Small intestine (tissue), 7 donors: ENCODE measurements around the gene APOL4. TPM values are rescaled to one million over a fixed set of nuclear protein-coding genes. Genes with fewer than 3 reads are reported as not detected.

Source experiments
- DNase-seq, 2 donors: peaks; one replicate each; pipeline versions ENCODE4 v3.0.0 to v3.0.0-alpha.2; 2013
- FAIRE-seq: peaks from 2 replicates; lab custom pipeline; 2012; peaks lifted over from hg19 to GRCh38; lab: Jason Lieb, UNC
- H3K27ac ChIP-seq, 3 donors: one replicate each; pipeline ENCODE4 v1.5.1; 2013; ENCODE audit warnings: low read length in 2 of 3, mild to moderate bottlenecking in 2 of 3, control low read depth in 1 of 3, inconsistent platforms in 1 of 3, low read depth in 1 of 3, moderate library complexity in 1 of 3
- H3K27me3 ChIP-seq, 3 donors: one replicate each; pipeline ENCODE4 v1.6.1; 2013; ENCODE audit warnings: low read length in 3 of 3, inconsistent platforms in 1 of 3; ENCODE audit not compliant: control insufficient read depth in 3 of 3, insufficient read depth in 3 of 3
- H3K36me3 ChIP-seq, 3 donors: one replicate each; pipeline ENCODE4 v1.6.1; 2013; ENCODE audit warnings: low read length in 3 of 3, inconsistent platforms in 1 of 3, low read depth in 1 of 3, mild to moderate bottlenecking in 1 of 3, moderate library complexity in 1 of 3; ENCODE audit not compliant: control insufficient read depth in 3 of 3, insufficient read depth in 2 of 3
- H3K4me1 ChIP-seq, 3 donors: one replicate each; pipeline ENCODE4 v1.6.1; 2013; ENCODE audit warnings: low read length in 2 of 3, inconsistent platforms in 1 of 3, low read depth in 1 of 3, mild to moderate bottlenecking in 1 of 3, moderate library complexity in 1 of 3; ENCODE audit not compliant: control insufficient read depth in 3 of 3, insufficient read depth in 2 of 3
- H3K4me3 ChIP-seq, 3 donors: one replicate each; pipeline ENCODE4 v1.5.1; 2013; ENCODE audit warnings: low read length in 3 of 3, control low read depth in 1 of 3, inconsistent platforms in 1 of 3, low read depth in 1 of 3, mild to moderate bottlenecking in 1 of 3, moderate library complexity in 1 of 3
- H3K9me3 ChIP-seq, 2 donors: one replicate each; pipeline ENCODE4 v1.6.1; 2013; ENCODE audit warnings: low read depth in 1 of 2, low read length in 1 of 2; ENCODE audit not compliant: control insufficient read depth in 2 of 2, insufficient read depth in 1 of 2
- WGBS, 3 donors: extraction: QIAGEN DNeasy Blood & Tissue Kit; methylation state at CpG; one replicate each; pipeline ENCODE4 v1.1.7; 2013; 5-methylcytosine and 5-hydroxymethylcytosine counted together
- polyA plus RNA-seq, 4 donors: library from polyadenylated mRNA; stranded (reverse) in 3 of 4; unstranded in 1 of 4; fragments of 200-250 nt in 3 of 4; fragments of 120-200 nt in 1 of 4; gene quantifications; one replicate each; pipeline versions ENCODE4 v1.2.1 to v1.2.3, GENCODE V29; 2013
- donor health status: healthy with polysubstance abuse.
- donor health status: control.
- donor health status: control.
- donor health status: Bipolar disorder and iron deficiency.
- donor health status: healthy.

The APOL4 gene
- polyA plus RNA-seq, 4 donors = 6.6 to 12.8 (median 9.6) TPM

DNA sequence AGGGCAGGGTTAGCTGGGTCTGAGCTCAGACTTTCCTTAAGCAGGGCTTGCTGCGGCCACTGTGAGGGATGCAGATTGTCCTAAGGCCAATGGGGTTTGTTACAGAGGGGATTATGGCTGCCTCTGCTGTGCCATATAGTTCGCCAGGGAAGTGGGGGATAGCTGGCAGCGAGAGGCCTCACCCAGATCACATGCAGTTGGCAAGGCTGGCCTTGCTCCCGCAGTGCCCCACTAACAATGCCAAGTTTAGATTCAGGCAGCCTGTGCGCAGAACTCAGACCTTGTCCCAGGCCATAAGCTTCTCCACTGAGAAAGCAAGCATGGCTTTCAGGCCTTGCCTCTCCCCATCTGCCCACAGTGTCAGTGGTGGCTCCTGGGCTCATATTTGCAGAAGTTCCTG, 42.4 kb upstream of the APOL4 start:
- Histone ChIP-seq H3K9me3 (peaks cover 0 to 10% of the 10 kb centered on the region in 2 donors), H3K27ac (peak overlapping the region in 1 of 3 donors; percentile 19)

DNA sequence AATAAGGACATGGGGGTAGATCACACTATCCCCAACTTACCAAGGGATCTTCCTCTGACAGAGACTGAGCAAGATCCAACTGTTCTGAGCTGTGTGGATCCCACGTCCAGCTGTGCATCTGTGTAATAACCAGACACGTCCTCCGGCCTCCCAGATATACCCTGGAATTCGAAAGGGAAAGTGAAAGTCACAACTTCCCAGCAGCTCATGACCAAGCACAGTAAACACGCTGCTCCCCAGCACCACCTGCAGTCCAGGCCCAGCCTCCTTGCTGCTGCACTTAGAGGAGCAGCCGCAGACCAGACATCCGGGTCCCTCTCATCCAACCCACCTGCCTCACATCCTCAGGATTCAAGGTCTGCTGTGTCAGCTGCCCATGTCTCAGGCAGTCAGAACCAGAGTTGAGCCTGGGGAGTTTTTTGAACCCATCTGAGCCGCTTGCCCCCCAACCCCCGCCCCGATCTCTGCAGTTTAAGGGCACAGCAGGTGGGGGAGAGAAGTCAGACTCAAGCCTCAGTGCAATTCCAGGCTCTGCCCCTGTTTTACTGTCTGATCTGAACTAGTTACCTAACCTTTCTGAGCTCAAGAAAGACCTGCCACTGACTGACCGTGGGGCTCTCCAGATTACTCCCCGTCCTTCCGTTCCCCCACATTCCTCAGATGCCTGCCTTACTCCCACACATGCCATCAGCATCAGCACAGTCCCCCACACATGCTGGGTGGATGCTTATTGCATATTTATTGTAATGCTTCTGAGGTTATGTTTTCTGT, 38.0 kb upstream of the APOL4 start, which contains the start of gene APOL2:
APOL2 (minus strand) TSS at position 127 of the 771 bp plus-strand sequence. CDS start 6,365 bp downstream, outside the sequence.
- H3K4me3 ChIP-seq = peak within 1 kb of the TSS; percentile 46 to 81 (median 58)
- peaks cover 0 to 11% (median 0%) of the 10 kb centered on the region in 3 donors for H3K36me3 ChIP-seq
- FAIRE-seq (no peak), DNase-seq (peak; percentile 95 to 97)
- no peaks in the 10 kb centered on the region for H3K27me3 ChIP-seq
- H3K4me1 ChIP-seq = peaks cover 8 to 29% (median 17%) of the 10 kb centered on the region in 3 donors
- WGBS, 3 donors = 12 to 18% (median 17%) methylated on average over 13 of the region's 13 CpGs
- H3K9me3 ChIP-seq = peaks cover 0 to 4% of the 10 kb centered on the region in 2 donors
- H3K27ac ChIP-seq = peak within 1 kb of the TSS; percentile 91 to 97 (median 96)

More for the DNA sequence above, 42.4 kb upstream of the APOL4 start:
- Histone ChIP-seq H3K4me1 (peaks cover 0 to 5% (median 0%) of the 10 kb centered on the region in 3 donors), H3K4me3 (no peak overlapping the region), H3K27me3 (no peaks in the 10 kb centered on the region), H3K36me3 (no peaks in the 10 kb centered on the region)
- no peak for FAIRE-seq
- DNase-seq = no peak
- 79 to 90% (median 89%) methylated on average over 5 of the region's 5 CpGs for WGBS, 3 donors

DNA sequence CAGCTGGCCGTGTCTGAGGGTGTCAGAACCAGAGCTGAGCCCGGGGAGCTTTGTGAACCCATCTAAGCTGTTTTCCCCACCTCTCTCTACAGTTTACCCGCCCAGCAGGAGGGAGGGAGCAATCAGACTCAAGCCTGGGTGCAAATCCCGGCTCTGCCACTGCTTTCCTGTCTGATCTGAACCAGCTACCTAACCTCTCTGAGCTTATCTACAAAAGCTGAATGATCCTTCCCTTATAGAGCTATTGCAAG, 37.5 kb upstream of the APOL4 start:
- Histone ChIP-seq H3K4me1 (peaks cover 8 to 29% (median 18%) of the 10 kb centered on the region in 3 donors), H3K9me3 (peaks cover 0 to 4% of the 10 kb centered on the region in 2 donors), H3K27me3 (no peaks in the 10 kb centered on the region), H3K4me3 (peak overlapping the region; percentile 46 to 81 (median 58)), H3K27ac (peak overlapping the region; percentile 91 to 97 (median 96)), H3K36me3 (peaks cover 0 to 11% (median 0%) of the 10 kb centered on the region in 3 donors)
- no peak for FAIRE-seq
- WGBS, 3 donors = 0% methylated on average over 4 of the region's 4 CpGs
- no peak for DNase-seq

DNA sequence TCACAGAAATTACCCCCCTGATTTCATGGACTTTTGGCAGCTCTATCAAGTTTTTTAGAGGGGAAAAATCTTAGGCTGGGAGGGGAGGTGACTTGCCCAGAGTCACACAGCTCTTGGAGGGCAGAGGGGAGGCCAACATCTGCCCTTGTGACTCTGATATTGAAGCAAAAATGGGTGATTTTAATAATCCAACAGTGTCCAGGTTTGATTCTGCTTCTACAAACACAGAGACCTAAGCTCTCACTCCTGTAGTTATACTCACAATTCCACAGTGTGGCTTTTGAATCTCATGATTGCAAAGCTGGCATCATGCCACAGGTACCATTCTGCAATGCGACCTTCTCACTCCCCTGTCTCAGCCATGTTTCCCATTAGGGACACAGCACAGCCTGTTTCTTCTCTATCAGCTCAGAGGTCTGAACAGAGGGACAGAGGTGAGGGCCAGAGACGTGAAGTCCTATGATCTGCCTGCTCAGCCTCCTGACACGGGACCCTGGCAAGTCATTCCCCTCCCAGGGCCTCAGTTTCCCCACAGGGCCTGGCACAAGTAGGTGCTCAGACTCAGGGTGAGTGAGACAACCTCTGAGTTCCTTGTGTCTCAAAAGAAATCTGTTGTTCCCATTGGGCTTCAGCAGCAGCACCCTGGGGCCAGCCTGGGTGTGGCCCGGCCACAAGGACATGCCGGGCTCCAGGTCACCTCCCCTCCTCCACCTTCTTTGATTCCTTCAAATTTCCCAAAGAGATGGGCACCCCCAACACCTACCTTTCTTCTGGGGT, 37.0 kb upstream of the APOL4 start:
- H3K27me3 ChIP-seq = no peaks in the 10 kb centered on the region
- H3K27ac ChIP-seq = peak overlapping the region; percentile 91 to 97 (median 96)
- H3K9me3 ChIP-seq = peaks cover 0 to 4% of the 10 kb centered on the region in 2 donors
- peak overlapping the region; percentile 46 to 81 (median 58) for H3K4me3 ChIP-seq
- FAIRE-seq (no peak), DNase-seq (peak; percentile 42 to 53)
- peaks cover 8 to 29% (median 18%) of the 10 kb centered on the region in 3 donors for H3K4me1 ChIP-seq
- 0 to 2% (median 1%) methylated on average over 5 of the region's 5 CpGs for WGBS, 3 donors
- peaks cover 0 to 14% (median 0%) of the 10 kb centered on the region in 3 donors for H3K36me3 ChIP-seq

DNA sequence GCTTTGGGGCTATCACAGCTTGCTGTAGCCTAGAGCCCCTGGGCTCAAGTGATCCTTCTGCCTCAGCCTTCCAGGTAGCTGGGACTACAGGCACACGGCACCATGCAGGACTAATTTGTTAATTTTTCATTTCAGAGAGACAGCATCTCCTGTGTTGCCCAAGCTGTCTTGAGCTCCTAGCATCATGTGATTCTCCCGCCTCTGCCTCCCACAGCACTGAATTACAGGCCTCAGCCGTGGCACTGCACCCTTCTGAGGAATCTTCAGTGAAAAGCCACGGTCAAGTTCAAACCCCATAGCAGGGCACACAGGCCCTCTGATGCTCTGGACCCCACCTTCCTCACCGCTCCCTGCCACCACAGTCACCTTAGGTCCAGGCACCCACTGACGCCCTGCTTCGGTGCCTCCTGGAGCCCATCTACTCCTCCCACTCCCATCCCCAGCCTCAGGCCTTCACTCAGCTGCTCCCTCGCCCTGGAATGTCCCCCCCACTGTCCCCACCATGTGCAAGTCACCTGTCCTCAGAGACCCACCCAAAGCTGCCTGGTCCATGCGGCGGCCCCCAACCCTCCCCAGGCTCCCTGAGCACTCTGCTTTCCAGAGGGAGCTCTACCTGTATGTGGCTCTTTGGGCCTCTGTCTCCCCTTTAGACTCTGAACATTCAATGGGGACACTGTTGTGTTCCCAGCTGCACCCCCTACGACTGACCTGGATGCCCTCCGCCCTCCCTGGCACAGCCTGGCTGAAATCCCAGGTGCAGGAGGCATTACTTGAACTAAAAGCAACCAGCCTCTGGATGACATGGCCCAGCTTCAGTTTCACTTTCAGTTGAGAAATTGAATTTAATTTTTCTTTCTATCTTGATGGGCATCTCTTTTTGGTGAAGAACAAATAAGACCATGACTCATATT, 36.1 kb upstream of the APOL4 start:
- WGBS, 3 donors = 46 to 51% (median 51%) methylated on average over 12 of the region's 12 CpGs
- DNase-seq = peak; percentile 44 to 72

DNA sequence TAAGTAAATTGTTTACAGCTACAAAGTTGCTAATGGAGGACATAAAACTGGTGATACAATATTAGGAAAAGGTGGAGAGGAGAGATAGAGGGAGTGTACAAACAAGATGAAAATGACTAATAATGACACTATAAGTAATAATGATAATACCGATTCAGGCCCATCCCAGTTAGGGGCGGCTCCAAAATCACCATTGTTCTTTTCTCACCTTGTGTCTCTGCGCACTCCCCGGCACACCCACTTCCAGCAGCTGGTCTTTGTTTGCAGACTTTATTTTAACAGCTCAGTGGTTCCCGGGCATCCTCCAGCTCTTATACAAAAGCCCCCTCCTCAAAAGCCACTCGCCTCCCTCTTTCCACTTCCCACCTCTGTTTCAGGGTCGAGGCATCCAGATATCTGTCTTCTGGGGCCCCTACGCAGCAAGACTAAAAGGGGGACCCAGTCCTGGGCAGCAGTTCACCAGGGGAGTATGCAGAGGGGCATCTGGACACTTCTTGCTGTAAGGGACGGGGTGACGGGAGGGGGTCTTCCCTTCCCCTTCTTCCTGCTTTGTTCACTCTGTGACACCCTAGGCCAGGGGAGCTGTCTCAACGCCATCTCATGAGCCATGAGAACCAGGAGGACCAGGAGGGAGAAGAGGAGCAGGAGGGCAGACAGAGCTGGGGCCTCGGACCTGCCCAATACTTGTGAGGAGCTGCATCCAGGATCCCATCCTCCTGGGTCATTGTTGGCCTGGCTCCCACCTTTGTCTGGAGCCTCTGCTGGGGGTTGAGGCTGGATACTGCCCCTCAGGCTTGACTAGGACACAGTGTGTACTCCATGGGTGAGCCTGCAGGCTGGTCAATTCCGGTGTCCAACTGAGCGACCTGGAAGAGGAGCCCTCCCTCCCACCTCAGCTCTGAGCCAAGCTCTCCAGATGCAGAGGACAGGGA, 35.0 kb upstream of the APOL4 start:
- WGBS, 3 donors = 76 to 80% (median 78%) methylated on average over 14 of the region's 14 CpGs

More for the DNA sequence above, 36.1 kb upstream of the APOL4 start:
- Histone ChIP-seq H3K27me3 (no peaks in the 10 kb centered on the region), H3K27ac (peak overlapping the region; percentile 91 to 97 (median 96)), H3K9me3 (no peaks in the 10 kb centered on the region), H3K36me3 (peaks cover 0 to 20% (median 1%) of the 10 kb centered on the region in 3 donors), H3K4me1 (peaks cover 8 to 29% (median 18%) of the 10 kb centered on the region in 3 donors), H3K4me3 (peak overlapping the region; percentile 20 to 81 (median 58))
- no peak for FAIRE-seq

DNA sequence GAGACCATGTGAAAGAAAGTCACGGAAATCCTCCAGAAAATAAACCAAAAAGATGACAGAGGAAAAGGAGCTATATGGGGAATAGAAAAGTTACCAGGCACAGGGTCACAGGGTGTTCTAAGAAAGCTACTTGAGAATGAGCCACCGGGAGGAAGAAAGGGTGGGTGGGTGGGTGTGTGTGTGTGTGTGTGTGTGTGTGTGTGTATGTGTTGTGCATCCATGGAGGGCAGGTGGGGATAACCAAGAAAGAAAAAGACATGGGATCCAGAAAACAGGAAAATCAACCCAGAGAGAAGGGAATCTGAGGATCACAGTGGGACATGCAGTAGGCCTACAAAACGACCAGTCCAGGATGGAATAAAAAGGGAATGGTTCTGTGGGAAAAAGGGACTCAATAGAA, 34.0 kb upstream of the APOL4 start:
- H3K4me3 ChIP-seq = no peak overlapping the region
- no peaks in the 10 kb centered on the region for H3K27me3 ChIP-seq
- H3K9me3 ChIP-seq = no peaks in the 10 kb centered on the region
- DNase-seq (no peak), FAIRE-seq (no peak)
- peaks cover 8 to 29% (median 18%) of the 10 kb centered on the region in 3 donors for H3K4me1 ChIP-seq
- 77 to 86% (median 85%) methylated on average over 3 of the region's 3 CpGs for WGBS, 3 donors
- no peak overlapping the region for H3K27ac ChIP-seq
- H3K36me3 ChIP-seq = peaks cover 0 to 36% (median 14%) of the 10 kb centered on the region in 3 donors

More for the DNA sequence above, 35.0 kb upstream of the APOL4 start:
- Histone ChIP-seq H3K36me3 (peaks cover 0 to 28% (median 7%) of the 10 kb centered on the region in 3 donors), H3K4me3 (peak overlapping the region in 1 of 3 donors; percentile 9), H3K4me1 (peaks cover 8 to 29% (median 18%) of the 10 kb centered on the region in 3 donors), H3K9me3 (no peaks in the 10 kb centered on the region), H3K27ac (peak overlapping the region in 1 of 3 donors; percentile 33), H3K27me3 (no peaks in the 10 kb centered on the region)
- FAIRE-seq (no peak), DNase-seq (peak in 1 of 2 donors; percentile 26)
